H1 (cell line): Measurements from ENCODE around the gene IFRD1. TPM values are rescaled to one million over a fixed set of nuclear protein-coding genes. Genes with fewer than 3 reads are reported as not detected.

Source experiments
- ASH2L ChIP-seq: fragments of 200-600, 300-600 bp; sonication (generic); IDR thresholded peaks from one replicate; pipeline ENCODE4 v1.7.1; 2017; ENCODE audit warnings: low read length
- CBX5 ChIP-seq: fragments of 300-800, 300-1000 bp; sonication (generic); IDR thresholded peaks from 2 replicates; pipeline ENCODE4 v1.7.1; 2016; ENCODE audit warnings: antibody characterized with exemption, low read length, low read depth
- CBX8 ChIP-seq: fragments of 300-800, 300-1000 bp; sonication (generic); IDR thresholded peaks from 2 replicates; pipeline ENCODE4 v1.7.1; 2016; ENCODE audit warnings: low read depth, low read length, borderline replicate concordance
- PHF8 ChIP-seq: fragments of 200-600 bp; sonication (generic); conservative IDR thresholded peaks from 2 replicates; pipeline ENCODE4 v1.7.1; 2012; ENCODE audit warnings: low read depth, mild to moderate bottlenecking, inconsistent platforms, low read length, moderate library complexity
- POLR2A ChIP-seq, 2 experiments: IDR thresholded peaks; 1 replicate in 1 of 2; 2 replicates in 1 of 2; pipeline ENCODE4 v1.6.1; 2011; ENCODE audit warnings: low read depth in 2 of 2, low read length in 2 of 2, mild to moderate bottlenecking in 2 of 2; ENCODE audit errors: control extremely low read depth in 1 of 2
- SIX5 ChIP-seq: IDR thresholded peaks from 2 replicates; pipeline ENCODE4 v1.6.1; 2011; ENCODE audit warnings: mild to moderate bottlenecking, low read depth, low read length
- TAF7 ChIP-seq: optimal IDR thresholded peaks from 2 replicates; pipeline ENCODE3; 2011; ENCODE audit warnings: low read depth, mild to moderate bottlenecking, inconsistent platforms, low read length, moderate library complexity, borderline replicate concordance
- polyA plus RNA-seq, 7 experiments: library from polyadenylated mRNA; depleted of rRNA in 3 of 7; stranded (reverse) in 5 of 7; unstranded in 2 of 7; fragments of >200 nt in 5 of 7; fragments of 200-250 nt in 2 of 7; gene quantifications; 1 replicate in 5 of 7; 2 replicates in 1 of 7; 4 replicates in 1 of 7; pipeline versions ENCODE4 v1.2.1 to v1.2.3, GENCODE V29; 2011 to 2013; ENCODE audit warnings: missing spikeins in 2 of 7, mixed read lengths in 2 of 7
- total RNA-seq: library from RNA; stranded (reverse); fragmentation: NEBNext Ultra II Directional; extraction: Animal tissue kit (Norgen Biotek cat#: 25700); gene quantifications from 2 replicates; pipeline ENCODE4 v1.2.1, GENCODE V29; 2021
- TF ChIP-seq, protein P1 (sequence below): IDR thresholded peaks from 2 replicates; pipeline ENCODE4 v1.6.1; 2012; ENCODE audit warnings: low read length, inconsistent platforms
- TF ChIP-seq, protein P2 (sequence below): IDR thresholded peaks from 2 replicates; pipeline ENCODE4 v1.6.1; 2012; ENCODE audit warnings: inconsistent platforms

The IFRD1 gene
- total and polyA plus RNA-seq, 2 of the 8 experiments (the other 6 are each of a cell fraction or from before 2014, with no cell fraction given): 23.0 to 50.4 TPM

DNA sequence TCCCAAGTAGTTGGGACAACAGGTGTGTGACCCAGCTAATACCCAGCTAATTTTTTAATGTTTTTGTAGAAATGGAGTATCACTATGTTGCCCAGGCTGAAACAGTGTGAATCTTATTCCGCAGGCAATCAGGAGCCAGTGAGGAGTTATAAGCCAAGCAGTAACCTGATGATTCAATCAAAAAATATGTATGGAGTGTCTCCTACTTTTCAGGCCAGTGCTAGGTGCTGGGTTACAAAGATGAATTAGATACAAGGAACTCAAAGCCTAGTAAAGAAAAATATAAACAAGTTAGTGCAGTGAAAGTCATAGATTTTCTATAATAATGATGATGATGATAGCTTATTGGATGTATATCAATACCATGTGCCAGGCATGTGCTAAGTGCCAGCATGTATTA is 13.2 kb upstream of the IFRD1 start (continued):
- TF ChIP-seq, protein P1, sequence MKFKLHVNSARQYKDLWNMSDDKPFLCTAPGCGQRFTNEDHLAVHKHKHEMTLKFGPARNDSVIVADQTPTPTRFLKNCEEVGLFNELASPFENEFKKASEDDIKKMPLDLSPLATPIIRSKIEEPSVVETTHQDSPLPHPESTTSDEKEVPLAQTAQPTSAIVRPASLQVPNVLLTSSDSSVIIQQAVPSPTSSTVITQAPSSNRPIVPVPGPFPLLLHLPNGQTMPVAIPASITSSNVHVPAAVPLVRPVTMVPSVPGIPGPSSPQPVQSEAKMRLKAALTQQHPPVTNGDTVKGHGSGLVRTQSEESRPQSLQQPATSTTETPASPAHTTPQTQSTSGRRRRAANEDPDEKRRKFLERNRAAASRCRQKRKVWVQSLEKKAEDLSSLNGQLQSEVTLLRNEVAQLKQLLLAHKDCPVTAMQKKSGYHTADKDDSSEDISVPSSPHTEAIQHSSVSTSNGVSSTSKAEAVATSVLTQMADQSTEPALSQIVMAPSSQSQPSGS: no peak
- TF ChIP-seq SIX5 (no peak), ASH2L (no peak), CBX8 (no peak), CBX5 (no peak), POLR2A (IDR thresholded peaks at IDR 0.05; ENCODE audit: control extremely low read depth in 1 of 2, low read depth in 2 of 2, low read length in 2 of 2) (no peak), TAF7 (no peak), PHF8 (no peak)
- TF ChIP-seq, protein P2, sequence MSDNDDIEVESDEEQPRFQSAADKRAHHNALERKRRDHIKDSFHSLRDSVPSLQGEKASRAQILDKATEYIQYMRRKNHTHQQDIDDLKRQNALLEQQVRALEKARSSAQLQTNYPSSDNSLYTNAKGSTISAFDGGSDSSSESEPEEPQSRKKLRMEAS: no peak
